ENCODE results near the gene BEND6. TPM values are rescaled to one million over a fixed set of nuclear protein-coding genes. Genes with fewer than 3 reads are reported as not detected.

BEND6 gene
- total and polyA plus RNA-seq, 2 of the 13 experiments (the other 11 are each of a cell fraction or from before 2014, with no cell fraction given) = 0.20 to 0.21 TPM

DNA sequence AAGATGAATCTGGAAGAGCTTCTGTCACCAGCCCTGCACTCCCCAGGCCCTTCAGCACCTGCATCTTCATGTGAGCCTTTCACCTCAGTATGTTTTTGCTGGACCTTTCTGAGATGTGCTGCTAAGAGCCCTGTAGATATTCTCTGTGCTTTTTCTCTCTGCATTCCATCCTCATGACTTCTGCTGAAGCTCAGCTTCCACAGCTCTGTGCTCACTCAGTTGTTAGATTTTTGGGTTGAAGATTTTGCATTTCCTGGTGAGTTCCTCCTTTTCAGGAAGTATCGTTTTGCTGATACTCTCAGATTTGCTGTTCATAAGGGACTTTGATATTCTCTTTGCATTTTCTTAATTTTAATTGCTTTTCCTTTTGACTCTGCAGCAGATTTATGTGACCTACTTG is 109.9 kb downstream of the BEND6 start (continued):
- TF ChIP-seq KIAA2018 (CRISPR knock-in tag; IDR thresholded peaks at IDR 0.05; ENCODE audit: borderline replicate concordance) = no peak
- TF ChIP-seq RBM22 (optimal IDR thresholded peaks at IDR 0.05; ENCODE audit: low read length) = no peak
- no peak for TF ChIP-seq HMGA1 (CRISPR knock-in tag; conservative IDR thresholded peaks at IDR 0.05)
- TF ChIP-seq ZKSCAN1 (IDR thresholded peaks at IDR 0.05; ENCODE audit: low read length) = no peak
- TF ChIP-seq ZNF619 (CRISPR knock-in tag; IDR thresholded peaks at IDR 0.05) = no peak

GRCh38 chr6:57068061-57068460 is 113.2 kb downstream of the BEND6 start:
- BruUV-seq (replicated peaks) = no TSS peak
- no peak overlapping the region for H3K27ac ChIP-seq (ENCODE audit: extremely low read length, insufficient read depth, low read length)
- no peak for TF ChIP-seq ATF6 (CRISPR knock-in tag; conservative IDR thresholded peaks at IDR 0.05)
- no peak for TF ChIP-seq HOXD1 (CRISPR knock-in tag; IDR thresholded peaks at IDR 0.05)
- no peak for TF ChIP-seq ATRX (CRISPR knock-in tag; IDR thresholded peaks at IDR 0.05; ENCODE audit: borderline replicate concordance)
- no peak for TF ChIP-seq TOE1 (CRISPR knock-in tag; IDR thresholded peaks at IDR 0.05)
- TF ChIP-seq, protein P1, sequence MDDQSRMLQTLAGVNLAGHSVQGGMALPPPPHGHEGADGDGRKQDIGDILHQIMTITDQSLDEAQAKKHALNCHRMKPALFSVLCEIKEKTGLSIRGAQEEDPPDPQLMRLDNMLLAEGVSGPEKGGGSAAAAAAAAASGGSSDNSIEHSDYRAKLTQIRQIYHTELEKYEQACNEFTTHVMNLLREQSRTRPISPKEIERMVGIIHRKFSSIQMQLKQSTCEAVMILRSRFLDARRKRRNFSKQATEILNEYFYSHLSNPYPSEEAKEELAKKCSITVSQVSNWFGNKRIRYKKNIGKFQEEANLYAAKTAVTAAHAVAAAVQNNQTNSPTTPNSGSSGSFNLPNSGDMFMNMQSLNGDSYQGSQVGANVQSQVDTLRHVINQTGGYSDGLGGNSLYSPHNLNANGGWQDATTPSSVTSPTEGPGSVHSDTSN (CRISPR knock-in tag; IDR thresholded peaks at IDR 0.05; ENCODE audit: borderline replicate concordance) = no peak
- TF ChIP-seq FLYWCH1 (CRISPR knock-in tag; IDR thresholded peaks at IDR 0.05) = no peak
- no peak for TF ChIP-seq MXD3 (CRISPR knock-in tag; IDR thresholded peaks at IDR 0.05)
- no peak for TF ChIP-seq ZC3H13 (CRISPR knock-in tag; IDR thresholded peaks at IDR 0.05)
- peaks cover 5 to 9% of the 10 kb centered on the region in 2 experiments; a peak in 3 of 5 replicates for H3K36me3 ChIP-seq (replicated peaks in 1 of 2; ENCODE audit: control insufficient read depth in 1 of 2, insufficient read depth in 2 of 2, low read length in 2 of 2)
- H3K9me3 ChIP-seq (ENCODE audit: low read length) = no peaks in the 10 kb centered on the region
- no peaks in the 10 kb centered on the region for H3K79me2 ChIP-seq (ENCODE audit: insufficient read depth, low read length)
- no peaks in the 10 kb centered on the region for H4K20me1 ChIP-seq (ENCODE audit: insufficient read depth, low read length)
- H2AFZ ChIP-seq (ENCODE audit: low read length) = no peak overlapping the region
- DNase-seq (ENCODE audit: low spot score) = no peak
- no peak overlapping the region for H3K9ac ChIP-seq (ENCODE audit: insufficient read depth, low read depth, low read length)
- ChIA-PET POLR2A (no interaction called here), CTCF (ENCODE audit: low intra/inter-chr PET ratio, low total read pairs) (no interaction called here)
- ATAC-seq = no peak
- no peak for FAIRE-seq
- H3K27me3 ChIP-seq (ENCODE audit: control insufficient read depth in 1 of 2, insufficient read depth in 2 of 2, low read length in 2 of 2) = no peaks in the 10 kb centered on the region
- no peaks in the 10 kb centered on the region for H3K4me1 ChIP-seq (ENCODE audit: insufficient read depth, low read length)
- in situ Hi-C loops (cut with HindIII; ENCODE audit: extremely low pct_ligation_motif_present, low pct_unique_long_range_greater_than_20kb) (no loop called here), intact Hi-C loops (cut with micrococcal nuclease; ENCODE audit: unreplicated experiment) (no loop called here)
- no peak overlapping the region for H3K4me2 ChIP-seq (ENCODE audit: low read depth, low read length)
- H3K4me3 ChIP-seq (replicated peaks in 1 of 3; ENCODE audit: insufficient read depth in 1 of 3, low read depth in 2 of 3, low read length in 3 of 3) = no peak overlapping the region
- 98% methylated on average over 1 of the region's 1 CpG for WGBS (ENCODE audit: low lambda C conversion rate)
